Measurements from ENCODE around the gene LRRK1. TPM values are rescaled to one million over a fixed set of nuclear protein-coding genes. Genes with fewer than 3 reads are reported as not detected.

The LRRK1 gene
- total RNA-seq, 4 donors from 2014 or later = 14.1 to 31.5 (median 16.8) TPM

DNA sequence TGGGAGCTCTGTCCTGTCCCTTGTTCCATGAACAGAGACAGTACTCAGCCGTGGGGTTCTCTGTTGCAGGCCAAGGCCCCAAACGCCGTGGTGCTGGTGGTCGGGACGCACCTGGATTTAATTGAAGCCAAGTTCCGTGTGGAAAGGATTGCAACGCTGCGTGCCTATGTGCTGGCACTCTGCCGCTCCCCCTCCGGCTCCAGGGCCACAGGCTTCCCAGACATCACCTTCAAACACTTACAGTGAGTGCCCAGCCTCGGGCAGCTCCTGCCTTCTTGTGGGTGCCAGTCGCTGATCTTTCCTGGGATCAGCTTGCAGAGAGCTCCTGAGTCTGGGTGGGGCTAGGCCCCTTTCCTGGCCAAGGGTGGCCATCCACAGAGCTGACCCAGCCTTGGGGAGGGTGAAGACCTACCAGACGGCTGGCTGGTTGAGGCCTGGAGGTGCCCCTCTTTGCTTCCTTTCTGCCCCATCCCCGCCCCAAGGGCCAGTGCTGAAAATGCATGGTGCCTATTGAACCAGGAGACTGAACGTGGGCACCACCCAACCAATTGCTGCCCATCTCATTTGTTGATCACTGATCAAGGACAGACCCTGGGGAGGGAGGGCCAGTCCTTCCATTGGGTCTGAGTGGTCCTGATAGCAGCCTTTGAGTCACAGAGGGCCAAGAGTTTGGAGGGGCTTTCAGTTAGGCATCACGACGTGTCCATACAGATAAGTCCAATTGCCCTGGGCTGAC lies 106.9 kb downstream of the LRRK1 start:
- no peak for DNase-seq (ENCODE audit: low spot score in 2 of 2)
- WGBS, 2 donors = 92 to 95% methylated on average over 16 of the region's 17 CpGs
- H3K4me1 ChIP-seq = peaks cover 0 to 20% (median 12%) of the 10 kb centered on the region in 4 donors
- H3K9me3 ChIP-seq = no peaks in the 10 kb centered on the region
- TF ChIP-seq EP300 (IDR thresholded peaks at IDR 0.05) = no peak
- TF ChIP-seq, protein P1, sequence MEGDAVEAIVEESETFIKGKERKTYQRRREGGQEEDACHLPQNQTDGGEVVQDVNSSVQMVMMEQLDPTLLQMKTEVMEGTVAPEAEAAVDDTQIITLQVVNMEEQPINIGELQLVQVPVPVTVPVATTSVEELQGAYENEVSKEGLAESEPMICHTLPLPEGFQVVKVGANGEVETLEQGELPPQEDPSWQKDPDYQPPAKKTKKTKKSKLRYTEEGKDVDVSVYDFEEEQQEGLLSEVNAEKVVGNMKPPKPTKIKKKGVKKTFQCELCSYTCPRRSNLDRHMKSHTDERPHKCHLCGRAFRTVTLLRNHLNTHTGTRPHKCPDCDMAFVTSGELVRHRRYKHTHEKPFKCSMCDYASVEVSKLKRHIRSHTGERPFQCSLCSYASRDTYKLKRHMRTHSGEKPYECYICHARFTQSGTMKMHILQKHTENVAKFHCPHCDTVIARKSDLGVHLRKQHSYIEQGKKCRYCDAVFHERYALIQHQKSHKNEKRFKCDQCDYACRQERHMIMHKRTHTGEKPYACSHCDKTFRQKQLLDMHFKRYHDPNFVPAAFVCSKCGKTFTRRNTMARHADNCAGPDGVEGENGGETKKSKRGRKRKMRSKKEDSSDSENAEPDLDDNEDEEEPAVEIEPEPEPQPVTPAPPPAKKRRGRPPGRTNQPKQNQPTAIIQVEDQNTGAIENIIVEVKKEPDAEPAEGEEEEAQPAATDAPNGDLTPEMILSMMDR (IDR thresholded peaks at IDR 0.05) = no peak
- H3K36me3 ChIP-seq = peaks cover 0 to 44% (median 0%) of the 10 kb centered on the region in 3 donors
- H3K27me3 ChIP-seq = no peaks in the 10 kb centered on the region
- H3K4me3 ChIP-seq = no peak overlapping the region
- H3K27ac ChIP-seq = peak overlapping the region in 1 of 4 donors; percentile 21

GRCh38 chr15:101026656-101027272 lies 107.6 kb downstream of the LRRK1 start:
- H3K4me1 ChIP-seq = peaks cover 0 to 20% (median 12%) of the 10 kb centered on the region in 4 donors
- H3K9me3 ChIP-seq = no peaks in the 10 kb centered on the region
- 85% methylated on average over 13 of the region's 13 CpGs for WGBS, 2 donors
- peak overlapping the region in 1 of 4 donors; percentile 21 for H3K27ac ChIP-seq
- TF ChIP-seq, protein P1 (IDR thresholded peaks at IDR 0.05) = no peak
- no peak for TF ChIP-seq EP300 (IDR thresholded peaks at IDR 0.05)
- TF ChIP-seq POLR2A (IDR thresholded peaks at IDR 0.05) = no peak
- H3K4me3 ChIP-seq = no peak overlapping the region
- no peak for DNase-seq (ENCODE audit: low spot score in 2 of 2)
- H3K27me3 ChIP-seq = no peaks in the 10 kb centered on the region
- peaks cover 0 to 49% (median 0%) of the 10 kb centered on the region in 3 donors for H3K36me3 ChIP-seq

DNA sequence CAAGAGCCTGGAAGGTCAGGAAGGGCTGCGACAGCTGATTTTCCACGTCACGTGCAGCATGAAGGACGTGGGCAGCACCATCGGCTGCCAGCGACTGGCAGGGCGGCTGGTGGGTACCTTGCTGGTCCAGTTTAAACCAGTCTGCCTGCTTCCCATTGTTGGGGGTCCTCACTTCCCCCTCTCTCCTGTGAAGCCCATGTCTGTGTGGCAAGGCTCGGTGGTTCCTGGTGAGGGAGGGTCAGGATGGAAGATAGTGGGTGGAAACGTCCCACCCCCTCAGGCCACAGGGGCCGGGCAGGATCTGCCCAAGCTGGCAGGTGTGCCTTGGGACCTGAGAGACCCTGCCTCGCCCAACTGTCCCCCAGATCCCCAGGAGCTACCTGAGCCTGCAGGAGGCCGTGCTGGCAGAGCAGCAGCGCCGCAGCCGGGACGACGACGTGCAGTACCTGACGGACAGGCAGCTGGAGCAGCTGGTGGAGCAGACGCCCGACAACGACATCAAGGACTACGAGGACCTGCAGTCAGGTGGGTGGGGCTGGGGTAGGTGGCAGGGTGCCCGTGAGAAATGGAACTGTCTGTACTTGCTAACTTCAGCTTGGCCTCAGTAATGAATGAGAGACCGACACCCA lies 108.2 kb downstream of the LRRK1 start:
- H3K36me3 ChIP-seq = peaks cover 0 to 53% (median 0%) of the 10 kb centered on the region in 3 donors
- DNase-seq (ENCODE audit: low spot score in 2 of 2) = no peak
- no peaks in the 10 kb centered on the region for H3K27me3 ChIP-seq
- no peak overlapping the region for H3K27ac ChIP-seq
- H3K9me3 ChIP-seq = no peaks in the 10 kb centered on the region
- peaks cover 0 to 20% (median 12%) of the 10 kb centered on the region in 4 donors for H3K4me1 ChIP-seq
- H3K4me3 ChIP-seq = no peak overlapping the region
- 78 to 95% methylated on average over 15 to 23 of the region's 25 CpGs for WGBS, 2 donors
- TF ChIP-seq EP300 (IDR thresholded peaks at IDR 0.05) = no peak
- TF ChIP-seq, protein P1 (IDR thresholded peaks at IDR 0.05) = no peak
- TF ChIP-seq POLR2A (IDR thresholded peaks at IDR 0.05) = no peak

- Histone ChIP-seq H3K27me3 (no peaks in the 10 kb centered on the region), H3K4me1 (peaks cover 0 to 18% (median 12%) of the 10 kb centered on the region in 4 donors), H3K36me3 (peaks cover 0 to 57% (median 0%) of the 10 kb centered on the region in 3 donors), H3K9me3 (no peaks in the 10 kb centered on the region), H3K27ac (no peak overlapping the region), H3K4me3 (no peak overlapping the region)
- DNase-seq (ENCODE audit: low spot score in 2 of 2) = no peak
- no peak for TF ChIP-seq EP300 (IDR thresholded peaks at IDR 0.05)
- TF ChIP-seq, protein P1 (IDR thresholded peaks at IDR 0.05) = no peak
- no peak for TF ChIP-seq POLR2A (IDR thresholded peaks at IDR 0.05)
- 68 to 72% methylated on average over 13 of the region's 13 CpGs for WGBS, 2 donors
Measured at GRCh38 chr15:101027920-101028319, 108.8 kb downstream of the LRRK1 start.

GRCh38 chr15:101028321-101028720 lies 109.2 kb downstream of the LRRK1 start:
- Histone ChIP-seq H3K9me3 (no peaks in the 10 kb centered on the region), H3K4me3 (no peak overlapping the region), H3K36me3 (peaks cover 0 to 61% (median 0%) of the 10 kb centered on the region in 3 donors), H3K27ac (no peak overlapping the region), H3K27me3 (no peaks in the 10 kb centered on the region), H3K4me1 (peaks cover 0 to 14% (median 10%) of the 10 kb centered on the region in 4 donors)
- no peak for DNase-seq (ENCODE audit: low spot score in 2 of 2)
- TF ChIP-seq, protein P1 (IDR thresholded peaks at IDR 0.05) = no peak
- TF ChIP-seq POLR2A (IDR thresholded peaks at IDR 0.05) (no peak), EP300 (IDR thresholded peaks at IDR 0.05) (no peak)
- whole genome bisulfite sequencing, 2 donors = 64 to 66% methylated on average over 9 of the region's 9 CpGs
